Measurements from ENCODE around the gene SENP6. TPM values are rescaled to one million over a fixed set of nuclear protein-coding genes. Genes with fewer than 3 reads are reported as not detected.

Gene SENP6
- total and polyA plus RNA-seq, 9 of the 15 experiments (the other 6 are each of a cell fraction or from before 2014, with no cell fraction given) = 11.1 to 79.4 (median 46.8) TPM

- TF ChIP-seq, protein P1, sequence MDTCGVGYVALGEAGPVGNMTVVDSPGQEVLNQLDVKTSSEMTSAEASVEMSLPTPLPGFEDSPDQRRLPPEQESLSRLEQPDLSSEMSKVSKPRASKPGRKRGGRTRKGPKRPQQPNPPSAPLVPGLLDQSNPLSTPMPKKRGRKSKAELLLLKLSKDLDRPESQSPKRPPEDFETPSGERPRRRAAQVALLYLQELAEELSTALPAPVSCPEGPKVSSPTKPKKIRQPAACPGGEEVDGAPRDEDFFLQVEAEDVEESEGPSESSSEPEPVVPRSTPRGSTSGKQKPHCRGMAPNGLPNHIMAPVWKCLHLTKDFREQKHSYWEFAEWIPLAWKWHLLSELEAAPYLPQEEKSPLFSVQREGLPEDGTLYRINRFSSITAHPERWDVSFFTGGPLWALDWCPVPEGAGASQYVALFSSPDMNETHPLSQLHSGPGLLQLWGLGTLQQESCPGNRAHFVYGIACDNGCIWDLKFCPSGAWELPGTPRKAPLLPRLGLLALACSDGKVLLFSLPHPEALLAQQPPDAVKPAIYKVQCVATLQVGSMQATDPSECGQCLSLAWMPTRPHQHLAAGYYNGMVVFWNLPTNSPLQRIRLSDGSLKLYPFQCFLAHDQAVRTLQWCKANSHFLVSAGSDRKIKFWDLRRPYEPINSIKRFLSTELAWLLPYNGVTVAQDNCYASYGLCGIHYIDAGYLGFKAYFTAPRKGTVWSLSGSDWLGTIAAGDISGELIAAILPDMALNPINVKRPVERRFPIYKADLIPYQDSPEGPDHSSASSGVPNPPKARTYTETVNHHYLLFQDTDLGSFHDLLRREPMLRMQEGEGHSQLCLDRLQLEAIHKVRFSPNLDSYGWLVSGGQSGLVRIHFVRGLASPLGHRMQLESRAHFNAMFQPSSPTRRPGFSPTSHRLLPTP (IDR thresholded peaks at IDR 0.05; ENCODE audit: borderline replicate concordance, extremely low read depth, insufficient read length) = no peak
- TF ChIP-seq HEY1 (CRISPR knock-in tag; IDR thresholded peaks at IDR 0.05; ENCODE audit: borderline replicate concordance) (no peak), ZNF699 (CRISPR knock-in tag; IDR thresholded peaks at IDR 0.05; ENCODE audit: insufficient replicate concordance) (no peak), ZFX (CRISPR knock-in tag; IDR thresholded peaks at IDR 0.05) (peak; percentile 99), ZBTB9 (CRISPR knock-in tag; IDR thresholded peaks at IDR 0.05) (peak; percentile 24; the same call in 1 of the 2 replicates), TAF15 (IDR thresholded peaks at IDR 0.05; ENCODE audit: low read depth, low read length) (no peak), MIER1 (IDR thresholded peaks at IDR 0.05; ENCODE audit: low read depth) (no peak), NCOA2 (IDR thresholded peaks at IDR 0.05; ENCODE audit: partially characterized antibody in 2 of 2) (no peak), TGIF2 (CRISPR knock-in tag; IDR thresholded peaks at IDR 0.05) (no peak), ZNF311 (CRISPR knock-in tag; IDR thresholded peaks at IDR 0.05) (no peak), ZNF232 (CRISPR knock-in tag; IDR thresholded peaks at IDR 0.05) (peak; percentile 72), PRMT5 (CRISPR knock-in tag; IDR thresholded peaks at IDR 0.05) (no peak), FOXJ3 (CRISPR knock-in tag; IDR thresholded peaks at IDR 0.05) (no peak)
- TF ChIP-seq, protein P2, sequence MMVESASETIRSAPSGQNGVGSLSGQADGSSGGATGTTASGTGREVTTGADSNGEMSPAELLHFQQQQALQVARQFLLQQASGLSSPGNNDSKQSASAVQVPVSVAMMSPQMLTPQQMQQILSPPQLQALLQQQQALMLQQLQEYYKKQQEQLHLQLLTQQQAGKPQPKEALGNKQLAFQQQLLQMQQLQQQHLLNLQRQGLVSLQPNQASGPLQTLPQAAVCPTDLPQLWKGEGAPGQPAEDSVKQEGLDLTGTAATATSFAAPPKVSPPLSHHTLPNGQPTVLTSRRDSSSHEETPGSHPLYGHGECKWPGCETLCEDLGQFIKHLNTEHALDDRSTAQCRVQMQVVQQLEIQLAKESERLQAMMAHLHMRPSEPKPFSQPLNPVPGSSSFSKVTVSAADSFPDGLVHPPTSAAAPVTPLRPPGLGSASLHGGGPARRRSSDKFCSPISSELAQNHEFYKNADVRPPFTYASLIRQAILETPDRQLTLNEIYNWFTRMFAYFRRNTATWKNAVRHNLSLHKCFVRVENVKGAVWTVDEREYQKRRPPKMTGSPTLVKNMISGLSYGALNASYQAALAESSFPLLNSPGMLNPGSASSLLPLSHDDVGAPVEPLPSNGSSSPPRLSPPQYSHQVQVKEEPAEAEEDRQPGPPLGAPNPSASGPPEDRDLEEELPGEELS (CRISPR knock-in tag; IDR thresholded peaks at IDR 0.05; ENCODE audit: borderline replicate concordance) = no peak
- TF ChIP-seq, protein P3, sequence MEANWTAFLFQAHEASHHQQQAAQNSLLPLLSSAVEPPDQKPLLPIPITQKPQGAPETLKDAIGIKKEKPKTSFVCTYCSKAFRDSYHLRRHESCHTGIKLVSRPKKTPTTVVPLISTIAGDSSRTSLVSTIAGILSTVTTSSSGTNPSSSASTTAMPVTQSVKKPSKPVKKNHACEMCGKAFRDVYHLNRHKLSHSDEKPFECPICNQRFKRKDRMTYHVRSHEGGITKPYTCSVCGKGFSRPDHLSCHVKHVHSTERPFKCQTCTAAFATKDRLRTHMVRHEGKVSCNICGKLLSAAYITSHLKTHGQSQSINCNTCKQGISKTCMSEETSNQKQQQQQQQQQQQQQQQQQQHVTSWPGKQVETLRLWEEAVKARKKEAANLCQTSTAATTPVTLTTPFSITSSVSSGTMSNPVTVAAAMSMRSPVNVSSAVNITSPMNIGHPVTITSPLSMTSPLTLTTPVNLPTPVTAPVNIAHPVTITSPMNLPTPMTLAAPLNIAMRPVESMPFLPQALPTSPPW (CRISPR knock-in tag; IDR thresholded peaks at IDR 0.05) = peak; percentile 92
- TF ChIP-seq, protein P4, sequence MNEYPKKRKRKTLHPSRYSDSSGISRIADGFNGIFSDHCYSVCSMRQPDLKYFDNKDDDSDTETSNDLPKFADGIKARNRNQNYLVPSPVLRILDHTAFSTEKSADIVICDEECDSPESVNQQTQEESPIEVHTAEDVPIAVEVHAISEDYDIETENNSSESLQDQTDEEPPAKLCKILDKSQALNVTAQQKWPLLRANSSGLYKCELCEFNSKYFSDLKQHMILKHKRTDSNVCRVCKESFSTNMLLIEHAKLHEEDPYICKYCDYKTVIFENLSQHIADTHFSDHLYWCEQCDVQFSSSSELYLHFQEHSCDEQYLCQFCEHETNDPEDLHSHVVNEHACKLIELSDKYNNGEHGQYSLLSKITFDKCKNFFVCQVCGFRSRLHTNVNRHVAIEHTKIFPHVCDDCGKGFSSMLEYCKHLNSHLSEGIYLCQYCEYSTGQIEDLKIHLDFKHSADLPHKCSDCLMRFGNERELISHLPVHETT (CRISPR knock-in tag; conservative IDR thresholded peaks at IDR 0.05 in 1 of 2, IDR thresholded peaks at IDR 0.05 in 1 of 2) = peak in 1 of 2 experiments; percentile 90; a peak in 2 of 4 replicates
Observed at GRCh38 chr6:75601304-75602245, at the start of gene SENP6 (continued).

Measured in K562 (cell line).